Stimulated activated CD4-positive, alpha-beta T cell treated with anti-CD3 and anti-CD28 coated beads, Interleukin-4, amount 100 ng/mL, for 48 hours (primary cell): Measurements from ENCODE around the gene TENM4.

Experiments
- DNase-seq, 2 donors: peaks; one replicate each; pipeline ENCODE4 v3.0.0-alpha.2; 2020; ENCODE audit warnings: low read depth in 2 of 2

TENM4 gene

GRCh38 chr11:78812513-78813293, 628.1 kb downstream of the TENM4 start:
- no peak for DNase-seq

GRCh38 chr11:78810559-78811009, 630.2 kb downstream of the TENM4 start:
- no peak for DNase-seq

GRCh38 chr11:78809931-78810541, 630.8 kb downstream of the TENM4 start:
- no peak for DNase-seq

DNA sequence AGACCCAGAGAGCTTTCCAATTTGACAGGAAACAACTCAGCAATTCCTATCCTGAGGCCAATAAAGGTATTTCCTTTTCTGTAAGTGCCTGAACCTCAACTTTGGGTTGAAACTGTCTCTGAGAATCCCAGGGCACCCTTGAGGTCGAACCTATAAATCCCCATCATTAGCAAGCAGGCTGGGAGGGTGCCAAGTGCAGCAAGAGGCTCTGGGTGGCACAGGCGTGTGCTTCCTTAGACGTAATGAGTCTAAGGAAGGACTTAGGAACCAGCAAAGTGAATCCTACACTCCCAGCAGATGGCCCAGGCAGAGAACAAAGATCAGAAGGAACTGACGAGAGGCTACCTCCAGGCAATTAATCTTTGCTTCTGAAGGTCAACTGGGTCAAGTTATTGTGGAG, 631.9 kb downstream of the TENM4 start:
- DNase-seq: no peak

- no peak for DNase-seq
Observed at GRCh38 chr11:78807351-78807750, 633.5 kb downstream of the TENM4 start.

- no peak for DNase-seq
Observed at GRCh38 chr11:78806214-78807004, 634.4 kb downstream of the TENM4 start.

GRCh38 chr11:78804991-78805390, 635.8 kb downstream of the TENM4 start:
- no peak for DNase-seq

GRCh38 chr11:78803995-78804394, 636.8 kb downstream of the TENM4 start:
- DNase-seq: no peak

- no peak for DNase-seq
Observed at GRCh38 chr11:78802058-78802761, 638.6 kb downstream of the TENM4 start.

- no peak for DNase-seq
Observed at GRCh38 chr11:78801161-78801884, 639.5 kb downstream of the TENM4 start.

- DNase-seq: no peak
Observed at GRCh38 chr11:78800756-78801155, 640.1 kb downstream of the TENM4 start.

DNA sequence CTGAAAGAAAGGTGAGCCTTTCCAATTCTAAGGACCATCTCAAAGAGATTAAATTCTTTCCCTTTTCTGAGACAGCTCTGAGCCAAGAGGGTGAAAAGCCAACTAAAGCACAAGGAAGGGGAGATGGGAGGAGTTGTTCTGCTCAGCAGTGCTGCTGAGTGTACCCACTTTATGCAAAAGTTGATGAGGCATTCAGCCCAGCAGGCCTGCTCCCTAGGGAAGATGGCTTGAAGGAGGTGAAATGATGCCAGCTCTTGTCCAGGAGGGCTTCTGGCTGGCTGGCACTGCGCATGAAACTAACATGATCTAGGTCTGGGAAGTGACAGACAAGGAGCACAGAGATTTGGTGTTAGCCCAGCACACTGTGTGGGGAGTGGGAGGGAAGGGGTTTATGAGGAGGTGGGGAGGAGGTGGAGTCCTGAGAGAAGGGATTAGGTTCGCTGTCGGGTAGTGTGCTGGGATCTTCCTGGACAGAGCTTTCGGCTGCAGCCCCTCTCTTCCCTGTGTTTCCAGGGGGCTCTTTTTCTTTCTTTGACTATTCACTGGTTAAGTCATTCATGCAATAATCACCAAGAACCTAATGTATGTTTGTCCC, 640.6 kb downstream of the TENM4 start:
- DNase-seq: no peak

GRCh38 chr11:78798663-78799062, 642.2 kb downstream of the TENM4 start:
- peak; percentile 27 to 46 for DNase-seq

DNA sequence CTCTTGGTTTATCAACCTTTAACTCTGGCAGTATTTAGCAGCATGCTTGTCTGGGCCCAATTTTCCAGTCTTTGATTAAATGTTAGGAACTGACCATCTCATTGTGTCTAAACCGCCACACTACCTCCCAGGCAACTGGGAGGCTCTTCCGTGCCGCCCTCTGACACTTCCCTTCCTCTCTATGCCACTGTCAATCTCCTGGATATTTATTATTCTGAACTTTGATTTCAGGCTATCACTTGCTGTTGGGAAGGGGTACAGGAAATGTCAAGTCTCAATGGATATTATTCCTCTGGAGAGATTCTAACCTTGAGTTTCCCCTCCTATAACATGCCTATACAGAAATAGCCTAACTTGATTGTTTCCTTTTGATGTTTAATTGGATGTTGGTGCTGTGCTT, 643.3 kb downstream of the TENM4 start:
- DNase-seq: no peak

DNA sequence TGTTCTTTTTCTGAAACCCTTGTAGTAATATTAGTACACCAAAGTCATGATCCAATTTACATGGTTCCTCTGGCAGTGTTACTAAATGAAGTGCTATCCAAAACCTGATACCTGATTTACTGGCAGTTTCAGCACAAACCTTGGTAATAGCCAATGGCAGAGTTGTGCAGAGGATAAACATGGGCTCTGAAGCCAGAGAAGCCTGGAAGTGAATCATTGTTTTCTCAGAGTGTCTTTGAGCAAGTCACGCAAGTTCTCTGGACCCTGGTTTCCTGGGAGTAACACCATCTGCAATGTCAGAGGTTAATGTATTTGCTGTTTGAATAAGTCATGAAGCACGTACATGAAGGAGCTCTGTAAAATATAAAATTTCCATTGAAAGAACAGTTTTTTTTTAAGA, 643.9 kb downstream of the TENM4 start:
- no peak for DNase-seq

DNA sequence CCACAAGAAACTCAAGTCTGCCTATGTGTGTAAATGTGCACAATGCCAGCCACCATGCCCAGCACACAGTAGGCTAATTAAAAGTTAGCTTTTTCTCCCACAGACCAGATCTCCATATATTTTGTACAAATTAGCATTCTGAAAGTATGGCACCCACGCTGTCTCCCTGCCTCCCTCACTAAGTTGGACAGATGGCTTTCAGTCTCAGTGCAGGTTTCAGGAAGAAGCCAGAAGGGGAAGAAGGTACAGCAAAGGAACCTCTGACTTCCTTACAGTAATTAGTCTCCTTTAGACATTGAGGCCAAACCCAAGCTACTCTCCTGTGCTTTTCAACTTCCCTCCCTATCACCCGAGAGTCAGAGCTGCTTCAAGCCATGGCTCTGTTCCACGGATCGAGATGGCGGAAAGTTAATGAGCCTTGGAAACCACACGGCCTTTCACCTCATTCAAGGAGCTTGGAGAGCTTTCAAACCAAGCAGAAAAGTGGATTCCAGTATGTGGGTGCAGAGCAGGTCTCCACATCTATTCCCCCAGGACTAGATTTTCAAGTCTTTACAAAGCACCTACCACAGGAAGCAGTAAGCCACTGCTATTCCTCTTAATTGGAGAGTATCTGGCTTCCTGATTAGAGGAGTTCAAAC, 645.1 kb downstream of the TENM4 start:
- no peak for DNase-seq

DNA sequence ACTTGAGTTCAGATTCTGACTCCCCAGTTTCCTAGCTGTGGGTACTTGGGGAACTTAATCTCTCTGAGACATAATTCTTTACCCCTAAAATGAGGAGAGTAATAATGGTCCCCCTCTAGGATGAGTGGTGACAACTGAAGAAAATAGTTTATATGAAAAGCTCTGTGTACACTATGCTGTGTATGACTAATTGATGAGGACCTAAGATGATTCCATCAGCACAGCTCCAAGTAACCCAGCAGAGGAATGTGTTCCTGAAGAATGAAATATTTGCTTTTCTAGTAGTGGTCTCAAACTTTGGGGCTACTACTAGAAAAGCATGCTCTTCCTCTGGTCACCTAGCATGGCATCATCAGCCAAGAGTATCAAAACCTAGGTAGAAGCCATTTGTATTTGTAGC, 648.9 kb downstream of the TENM4 start:
- DNase-seq: no peak

GRCh38 chr11:78791254-78791653, 649.6 kb downstream of the TENM4 start:
- DNase-seq: no peak

DNA sequence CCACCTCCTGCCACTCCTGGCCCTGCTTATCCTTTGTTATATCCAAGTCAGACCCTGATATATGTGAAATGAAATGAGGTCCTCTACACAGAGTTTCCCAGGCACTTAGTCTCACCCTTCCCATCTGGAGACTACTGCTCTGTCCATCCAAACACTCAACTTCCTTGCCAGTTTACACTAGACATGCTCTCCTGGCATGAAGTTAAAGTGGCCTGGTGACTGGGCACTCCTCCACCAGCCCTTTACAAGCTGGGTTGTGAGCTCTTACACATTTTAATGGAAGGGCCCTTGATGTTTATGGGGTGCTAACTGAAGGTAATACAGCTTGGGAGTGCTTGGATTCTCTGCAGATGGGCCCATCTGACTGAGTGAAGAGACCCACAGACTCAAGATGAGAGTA, 650.0 kb downstream of the TENM4 start:
- DNase-seq: no peak

GRCh38 chr11:78789375-78789774, 651.5 kb downstream of the TENM4 start:
- no peak for DNase-seq
